ENCODE measurements around the gene NME7. TPM values are rescaled to one million over a fixed set of nuclear protein-coding genes. Genes with fewer than 3 reads are reported as not detected.

NME7 gene
- total RNA-seq, 1 experiment from 2014 or later, result 13.2 TPM

DNA sequence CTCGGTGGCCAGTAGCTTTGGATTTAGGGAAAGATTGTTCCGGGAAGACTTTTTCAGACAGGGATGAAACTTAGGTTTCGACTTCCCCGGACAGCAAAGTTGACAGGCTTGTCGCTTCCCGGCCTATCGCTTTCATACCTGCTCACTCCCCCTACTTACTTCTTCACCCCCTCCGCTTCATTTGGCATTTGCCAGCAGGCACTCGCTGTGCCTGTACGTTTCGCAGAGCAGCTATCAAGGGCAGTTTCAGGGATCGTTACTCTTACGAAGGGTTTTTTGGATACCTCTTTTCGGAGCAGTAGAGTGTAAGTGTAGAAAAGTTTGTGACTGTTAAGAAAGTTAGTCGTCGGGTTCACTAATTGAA is 791 bp upstream of the NME7 start:
- no peak overlapping the region for H2BK120ac ChIP-seq (ENCODE audit: low read depth, low read length, poor library complexity, severe bottlenecking)
- no peak overlapping the region for H2AFZ ChIP-seq (ENCODE audit: low read length)
- H3K79me1 ChIP-seq (ENCODE audit: insufficient read depth, low read depth, low read length, poor library complexity, severe bottlenecking), result no peaks in the 10 kb centered on the region
- no peaks in the 10 kb centered on the region for H3K27me3 ChIP-seq (ENCODE audit: insufficient read depth, low read length)
- H3K9ac ChIP-seq (ENCODE audit: extremely low read depth, insufficient read length, low read length), result peak overlapping the region; percentile 39
- no peaks in the 10 kb centered on the region for H4K20me1 ChIP-seq (ENCODE audit: control insufficient read depth, insufficient read depth, insufficient read length)
- no peak overlapping the region for H4K5ac ChIP-seq (ENCODE audit: insufficient read length, low read depth, low read length)
- no peak overlapping the region for H2BK15ac ChIP-seq (ENCODE audit: low read depth, low read length)
- H4K91ac ChIP-seq (ENCODE audit: insufficient read length, low read depth, low read length), result no peak overlapping the region
- H3K79me2 ChIP-seq (ENCODE audit: insufficient read depth, low read length), result no peaks in the 10 kb centered on the region
- H2BK12ac ChIP-seq (ENCODE audit: insufficient read length, low read depth, low read length), result no peak overlapping the region
- Mint-ChIP-seq H3K4me3 (no peak overlapping the region), H3K27me3 (ENCODE audit: low read depth) (no peaks in the 10 kb centered on the region), H3K9me3 (peaks cover 0 to 4% of the 10 kb centered on the region in 2 experiments; a peak in 2 of 5 replicates), H3K27ac (no peak overlapping the region), H3K36me3 (ENCODE audit: insufficient read depth in 1 of 3, low read depth in 3 of 3) (peaks cover 0 to 6% (median 0%) of the 10 kb centered on the region in 3 experiments; a peak in 5 of 7 replicates), H3K4me1 (peaks cover 2 to 3% of the 10 kb centered on the region in 2 experiments; a peak in 1 of 4 replicates)
- no peak overlapping the region for H3K4ac ChIP-seq (ENCODE audit: low read depth, low read length)
- WGBS (ENCODE audit: extremely low coverage, insufficient read length, low lambda C conversion rate), result no CpG with 5 or more reads among the region's 16 CpGs
- H2BK5ac ChIP-seq (ENCODE audit: insufficient read length, low read length), result no peak overlapping the region
- no peak overlapping the region for H3K23ac ChIP-seq (ENCODE audit: insufficient read length, low read depth, low read length)
- H2BK20ac ChIP-seq (ENCODE audit: low read depth, low read length, poor library complexity, severe bottlenecking), result no peak overlapping the region
- no peak overlapping the region for H3K18ac ChIP-seq (ENCODE audit: insufficient read length, low read depth, low read length)
- no peaks in the 10 kb centered on the region for H3K23me2 ChIP-seq (ENCODE audit: insufficient read length, low read depth, low read length, poor library complexity, severe bottlenecking)
- H3K4me2 ChIP-seq (ENCODE audit: insufficient read depth, insufficient read length, low read length), result peak overlapping the region; percentile 70
- H3K4me1 ChIP-seq (ENCODE audit: insufficient read depth, low read length), result no peaks in the 10 kb centered on the region
- H3K9me3 ChIP-seq (ENCODE audit: control insufficient read depth, low read depth, low read length), result no peaks in the 10 kb centered on the region
- DNase-seq, result peak; percentile 27
- no peak overlapping the region for H3K14ac ChIP-seq (ENCODE audit: insufficient read depth, low read length)
- TF ChIP-seq CTCF (conservative IDR thresholded peaks at IDR 0.05), result no peak
- no peak overlapping the region for H2AK5ac ChIP-seq (ENCODE audit: insufficient read length, low read length)
- H3T11ph ChIP-seq (ENCODE audit: low read length), result no peak overlapping the region
- H3K56ac ChIP-seq (ENCODE audit: insufficient read length, low read depth, low read length), result no peak overlapping the region
- H3K27ac ChIP-seq (ENCODE audit: insufficient read length, low read depth, low read length), result no peak overlapping the region
- no peak overlapping the region for H4K8ac ChIP-seq (replicated peaks; ENCODE audit: insufficient read length, low read depth, low read length)

Measured in H9 (cell line).